A172 (cell line): ENCODE measurements around the gene SPDYE2B. TPM values are rescaled to one million over a fixed set of nuclear protein-coding genes. Genes with fewer than 3 reads are reported as not detected.
A peak's percentile ranks its signal among the peaks of the same experiment; 100 is the strongest.
"Not testable (repeated sequence)": the region's sequence is repeated elsewhere in the genome, so short reads cannot be mapped to it uniquely, and the experiment has no call there.

ENCODE experiments used
- DNase-seq: peaks from one replicate; pipeline ENCODE4 v3.0.0-alpha.2; 2015; ENCODE audit warnings: low spot score
- total RNA-seq: library from RNA; depleted of rRNA; stranded (reverse); fragments of >200 nt; shearing (Covaris generic); gene quantifications from 2 replicates; pipeline ENCODE4 v1.2.3, GENCODE V29; 2014; rRNA removed

Gene SPDYE2B
- total RNA-seq, result not detected in 2 replicates

GRCh38 chr7:102649924-102650323, at the start of gene SPDYE2B:
Gene SPDYE2B, plus strand, starts transcription at chr7:102650319. Its CDS starts 2,030 bp downstream, at chr7:102652349.
- not testable (repeated sequence) for DNase-seq

GRCh38 chr7:102602317-102602716, 47.8 kb upstream of the SPDYE2B start:
- DNase-seq, result not testable (repeated sequence)

GRCh38 chr7:102604431-102605145, 45.5 kb upstream of the SPDYE2B start:
- DNase-seq, result not testable (repeated sequence)

GRCh38 chr7:102606848-102607247, 43.3 kb upstream of the SPDYE2B start:
- DNase-seq, result not testable (repeated sequence)

- not testable (repeated sequence) for DNase-seq
Measured at GRCh38 chr7:102609734-102610133, 40.4 kb upstream of the SPDYE2B start.

- not testable (repeated sequence) for DNase-seq
Measured at GRCh38 chr7:102610441-102610840, 39.7 kb upstream of the SPDYE2B start.

- DNase-seq, result not testable (repeated sequence)
Measured at GRCh38 chr7:102611013-102611674, 39.0 kb upstream of the SPDYE2B start.

- peak; percentile 1 for DNase-seq
Measured at GRCh38 chr7:102611675-102612325, 38.3 kb upstream of the SPDYE2B start.

GRCh38 chr7:102613575-102614345, 36.4 kb upstream of the SPDYE2B start:
- DNase-seq, result not testable (repeated sequence)

- not testable (repeated sequence) for DNase-seq
Measured at GRCh38 chr7:102614346-102614697, 35.8 kb upstream of the SPDYE2B start.

- DNase-seq, result not testable (repeated sequence)
Measured at GRCh38 chr7:102614873-102615272, 35.2 kb upstream of the SPDYE2B start.

GRCh38 chr7:102615930-102616329, 34.2 kb upstream of the SPDYE2B start:
- DNase-seq, result not testable (repeated sequence)

- DNase-seq, result not testable (repeated sequence)
Measured at GRCh38 chr7:102616507-102617125, 33.5 kb upstream of the SPDYE2B start, which contains the start of gene RASA4. Gene RASA4, minus strand, starts transcription at chr7:102616756. Its CDS starts 67 bp downstream, at chr7:102616689.

- DNase-seq, result not testable (repeated sequence)
Measured at GRCh38 chr7:102618122-102618521, 32.0 kb upstream of the SPDYE2B start.

- not testable (repeated sequence) for DNase-seq
Measured at GRCh38 chr7:102627271-102627904, 22.7 kb upstream of the SPDYE2B start.

GRCh38 chr7:102630622-102631021, 19.5 kb upstream of the SPDYE2B start:
- not testable (repeated sequence) for DNase-seq

- not testable (repeated sequence) for DNase-seq
Measured at GRCh38 chr7:102634299-102634698, 15.8 kb upstream of the SPDYE2B start.

- DNase-seq, result not testable (repeated sequence)
Measured at GRCh38 chr7:102635354-102635753, 14.8 kb upstream of the SPDYE2B start.

GRCh38 chr7:102636956-102637355, 13.2 kb upstream of the SPDYE2B start:
- DNase-seq, result not testable (repeated sequence)

- not testable (repeated sequence) for DNase-seq
Measured at GRCh38 chr7:102638848-102639247, 11.3 kb upstream of the SPDYE2B start.

- not testable (repeated sequence) for DNase-seq
Measured at GRCh38 chr7:102642691-102643090, 7.4 kb upstream of the SPDYE2B start, which contains the start of gene UPK3BL1. Gene UPK3BL1, minus strand, starts transcription at chr7:102642791. Its CDS starts 50 bp downstream, at chr7:102642741.
